Measurements from ENCODE around the gene MAG.
"Not testable (repeated sequence)": the region's sequence is repeated elsewhere in the genome, so short reads cannot be mapped to it uniquely, and the experiment has no call there.

The MAG gene

DNA sequence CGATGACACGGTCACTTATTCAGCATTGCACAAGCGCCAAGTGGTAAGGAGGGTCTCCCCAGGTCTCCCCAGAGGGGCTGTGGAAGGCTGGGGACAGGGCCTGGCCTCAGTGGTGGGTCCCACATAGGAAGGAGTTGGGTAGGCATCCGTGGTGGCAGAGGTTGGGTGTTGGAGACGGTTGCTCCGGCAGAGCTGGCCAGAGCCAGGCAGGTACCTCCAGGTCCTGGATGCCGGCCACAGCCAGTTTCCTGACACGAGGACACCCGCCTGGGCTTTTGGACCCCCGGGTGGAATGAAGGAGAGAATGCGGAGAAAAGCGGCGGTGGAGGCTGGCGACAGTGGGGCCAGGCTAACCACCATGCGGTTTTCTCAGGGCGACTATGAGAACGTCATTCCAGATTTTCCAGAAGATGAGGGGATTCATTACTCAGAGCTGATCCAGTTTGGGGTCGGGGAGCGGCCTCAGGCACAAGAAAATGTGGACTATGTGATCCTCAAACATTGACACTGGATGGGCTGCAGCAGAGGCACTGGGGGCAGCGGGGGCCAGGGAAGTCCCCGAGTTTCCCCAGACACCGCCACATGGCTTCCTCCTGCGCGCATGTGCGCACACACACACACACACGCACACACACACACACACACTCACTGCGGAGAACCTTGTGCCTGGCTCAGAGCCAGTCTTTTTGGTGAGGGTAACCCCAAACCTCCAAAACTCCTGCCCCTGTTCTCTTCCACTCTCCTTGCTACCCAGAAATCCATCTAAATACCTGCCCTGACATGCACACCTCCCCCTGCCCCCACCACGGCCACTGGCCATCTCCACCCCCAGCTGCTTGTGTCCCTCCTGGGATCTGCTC is 54.5 kb downstream of the MAG start:
- DNase-seq = peak in 1 of 2 donors; percentile 47

DNA sequence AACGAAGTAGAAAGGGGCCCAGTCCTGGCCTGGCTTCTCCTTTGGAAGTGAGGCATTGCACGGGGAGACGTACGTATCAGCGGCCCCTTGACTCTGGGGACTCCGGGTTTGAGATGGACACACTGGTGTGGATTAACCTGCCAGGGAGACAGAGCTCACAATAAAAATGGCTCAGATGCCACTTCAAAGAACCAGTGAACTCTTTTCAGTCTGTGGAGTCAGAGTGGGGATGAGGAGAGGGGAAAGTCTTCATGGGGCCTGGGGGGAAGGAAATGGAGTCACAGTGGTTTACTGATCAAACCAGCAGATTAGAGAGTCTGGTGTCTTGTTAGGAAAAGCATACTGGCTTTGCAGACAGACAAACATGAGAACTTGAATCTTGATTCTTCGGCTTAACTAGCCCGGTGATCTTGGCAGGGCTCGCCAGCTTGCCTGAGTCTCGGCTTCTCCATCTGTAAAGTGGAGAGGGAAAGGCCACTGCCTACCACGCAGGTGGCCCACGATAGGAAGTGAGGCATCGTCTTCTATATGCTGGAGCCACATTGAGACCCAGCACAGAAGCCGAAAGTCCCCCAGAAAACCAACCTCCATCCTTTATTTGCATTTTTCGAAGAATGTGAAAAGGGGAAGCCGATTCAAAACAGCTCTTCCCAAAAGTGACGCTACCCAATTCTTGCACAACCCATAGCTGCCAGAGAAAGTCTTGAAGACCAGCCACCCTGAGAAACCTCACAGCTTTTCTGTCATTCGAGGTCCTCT is 55.4 kb downstream of the MAG start, which contains the start of gene FFAR1:
FFAR1 (plus strand) TSS at position 732 of the 759 bp plus-strand sequence. CDS start 3,650 bp downstream, outside the sequence.
- peak; percentile 42 to 79 for DNase-seq

DNA sequence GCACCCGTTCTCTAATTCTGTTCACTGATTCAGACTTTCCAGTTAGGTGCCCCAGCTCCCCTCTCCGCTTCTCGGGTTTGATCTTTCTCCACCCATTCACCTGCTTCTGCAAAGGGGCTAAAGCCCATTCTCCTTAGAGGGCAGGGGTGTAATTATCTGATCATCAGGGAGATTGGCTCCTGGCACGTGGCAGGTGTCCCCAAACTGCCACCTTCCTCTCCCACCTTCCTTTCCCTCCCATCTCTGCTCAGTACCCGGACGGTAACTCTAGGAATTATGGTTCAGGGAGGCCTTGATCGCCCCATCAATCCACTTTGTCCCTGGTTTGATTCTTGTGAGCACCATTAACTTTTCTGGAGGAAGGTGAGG is 56.0 kb downstream of the MAG start:
- DNase-seq = no peak

DNA sequence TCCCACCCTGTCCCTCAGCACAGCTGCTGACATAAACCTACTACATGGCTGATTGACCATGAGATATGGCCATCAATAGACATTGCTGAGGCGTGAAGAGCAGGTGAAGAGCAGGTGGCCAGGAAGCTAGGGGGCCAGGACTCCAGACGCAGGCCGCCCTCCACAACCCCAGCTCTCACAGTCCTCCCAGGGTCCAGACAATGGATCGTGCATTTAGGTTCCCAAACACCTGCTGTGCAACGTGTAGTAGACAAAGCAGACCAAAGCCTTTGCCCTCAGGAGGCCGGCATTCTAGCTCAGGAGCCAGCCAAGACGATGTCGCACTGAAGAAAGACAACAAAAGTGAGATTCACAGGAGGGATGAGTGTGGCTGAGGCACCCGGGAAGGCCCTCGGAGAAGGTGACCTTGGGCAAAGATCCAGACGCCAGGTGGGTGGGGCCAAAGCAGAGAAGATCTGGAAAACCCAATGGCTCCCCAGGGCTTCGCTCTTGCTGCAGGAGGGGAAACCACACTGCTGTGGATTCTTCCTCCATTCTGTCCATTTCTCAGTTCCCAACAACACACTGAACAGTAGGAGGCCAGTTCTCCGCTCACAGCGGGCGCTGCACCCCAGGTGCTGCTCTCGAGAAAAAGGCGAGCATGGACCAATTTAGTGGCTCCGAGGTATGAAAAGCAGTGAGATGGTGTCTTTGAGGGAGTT is 57.1 kb downstream of the MAG start:
- DNase-seq = no peak

DNA sequence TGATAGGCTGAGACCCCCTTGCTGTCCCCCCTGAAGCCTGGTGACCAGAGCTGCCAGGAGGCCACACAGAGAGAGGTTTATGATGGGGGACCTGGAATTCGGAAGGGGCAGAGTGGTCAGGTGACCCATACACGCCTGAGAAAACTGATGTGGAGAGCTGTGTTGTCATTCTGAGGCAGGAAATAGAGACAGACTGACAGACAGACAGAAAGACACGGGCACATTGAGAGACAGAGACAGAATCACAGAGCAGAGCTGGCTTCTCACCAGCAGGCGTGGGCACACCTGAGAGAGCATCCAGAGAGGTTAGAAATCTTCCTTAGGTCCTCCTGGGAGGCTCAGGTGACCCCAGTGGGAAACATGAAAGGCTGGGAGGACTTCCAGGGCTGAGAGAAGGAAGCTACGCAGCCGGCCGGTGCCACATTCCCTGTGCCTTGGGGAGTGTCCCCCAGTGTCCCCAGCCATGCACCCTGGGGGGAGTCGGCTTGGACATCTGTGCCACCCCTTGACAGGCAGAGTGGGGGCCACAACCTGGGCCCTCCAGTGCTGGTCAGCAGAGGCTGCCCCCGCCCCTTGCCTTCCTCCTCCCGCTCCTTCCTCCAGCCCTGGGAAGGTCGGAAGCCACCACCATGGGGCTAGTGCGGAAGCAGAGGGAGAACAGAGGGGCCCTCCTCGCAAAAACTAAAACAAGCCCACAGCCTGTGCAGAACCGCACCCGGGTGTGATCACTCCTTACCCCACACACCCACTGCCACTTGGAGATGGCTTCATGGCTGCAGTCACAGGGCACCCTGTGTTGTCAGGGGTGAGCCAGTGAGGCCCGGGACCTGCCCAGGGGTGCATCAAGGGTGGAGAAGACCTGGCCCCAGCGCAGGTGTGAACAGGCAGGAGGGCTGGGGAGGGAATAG is 57.9 kb downstream of the MAG start:
- no peak for DNase-seq

DNA sequence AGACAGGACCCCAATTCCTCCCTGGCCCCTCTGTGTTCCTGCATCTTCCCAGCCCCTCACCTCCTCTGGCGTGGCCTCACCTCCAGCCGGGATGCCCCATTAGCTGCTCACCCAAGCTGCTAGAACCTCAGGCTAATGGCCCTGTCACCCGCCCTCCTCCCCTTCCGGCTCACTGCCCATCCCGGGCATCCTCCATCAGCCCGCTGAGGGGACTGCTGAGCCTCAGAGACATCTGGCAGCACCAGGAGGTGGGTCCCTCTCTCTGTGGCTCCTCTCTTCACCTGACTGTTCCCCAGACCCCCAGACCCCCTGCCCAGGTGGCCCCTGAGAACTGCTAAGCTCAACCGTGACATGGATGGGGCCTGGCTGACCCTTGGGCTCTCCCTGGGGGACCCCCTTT is 58.6 kb downstream of the MAG start:
- DNase-seq = no peak

DNA sequence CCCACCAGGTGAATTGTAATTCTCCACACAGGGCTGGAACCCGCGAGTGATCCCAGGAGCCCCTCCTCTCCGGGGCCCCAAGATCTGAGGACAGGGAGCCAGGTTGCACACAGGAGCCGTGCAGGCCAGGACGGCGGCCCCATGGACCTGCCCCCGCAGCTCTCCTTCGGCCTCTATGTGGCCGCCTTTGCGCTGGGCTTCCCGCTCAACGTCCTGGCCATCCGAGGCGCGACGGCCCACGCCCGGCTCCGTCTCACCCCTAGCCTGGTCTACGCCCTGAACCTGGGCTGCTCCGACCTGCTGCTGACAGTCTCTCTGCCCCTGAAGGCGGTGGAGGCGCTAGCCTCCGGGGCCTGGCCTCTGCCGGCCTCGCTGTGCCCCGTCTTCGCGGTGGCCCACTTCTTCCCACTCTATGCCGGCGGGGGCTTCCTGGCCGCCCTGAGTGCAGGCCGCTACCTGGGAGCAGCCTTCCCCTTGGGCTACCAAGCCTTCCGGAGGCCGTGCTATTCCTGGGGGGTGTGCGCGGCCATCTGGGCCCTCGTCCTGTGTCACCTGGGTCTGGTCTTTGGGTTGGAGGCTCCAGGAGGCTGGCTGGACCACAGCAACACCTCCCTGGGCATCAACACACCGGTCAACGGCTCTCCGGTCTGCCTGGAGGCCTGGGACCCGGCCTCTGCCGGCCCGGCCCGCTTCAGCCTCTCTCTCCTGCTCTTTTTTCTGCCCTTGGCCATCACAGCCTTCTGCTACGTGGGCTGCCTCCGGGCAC is 59.6 kb downstream of the MAG start:
- no peak for DNase-seq

DNA sequence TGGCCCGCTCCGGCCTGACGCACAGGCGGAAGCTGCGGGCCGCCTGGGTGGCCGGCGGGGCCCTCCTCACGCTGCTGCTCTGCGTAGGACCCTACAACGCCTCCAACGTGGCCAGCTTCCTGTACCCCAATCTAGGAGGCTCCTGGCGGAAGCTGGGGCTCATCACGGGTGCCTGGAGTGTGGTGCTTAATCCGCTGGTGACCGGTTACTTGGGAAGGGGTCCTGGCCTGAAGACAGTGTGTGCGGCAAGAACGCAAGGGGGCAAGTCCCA is 60.2 kb downstream of the MAG start:
- no peak for DNase-seq

DNA sequence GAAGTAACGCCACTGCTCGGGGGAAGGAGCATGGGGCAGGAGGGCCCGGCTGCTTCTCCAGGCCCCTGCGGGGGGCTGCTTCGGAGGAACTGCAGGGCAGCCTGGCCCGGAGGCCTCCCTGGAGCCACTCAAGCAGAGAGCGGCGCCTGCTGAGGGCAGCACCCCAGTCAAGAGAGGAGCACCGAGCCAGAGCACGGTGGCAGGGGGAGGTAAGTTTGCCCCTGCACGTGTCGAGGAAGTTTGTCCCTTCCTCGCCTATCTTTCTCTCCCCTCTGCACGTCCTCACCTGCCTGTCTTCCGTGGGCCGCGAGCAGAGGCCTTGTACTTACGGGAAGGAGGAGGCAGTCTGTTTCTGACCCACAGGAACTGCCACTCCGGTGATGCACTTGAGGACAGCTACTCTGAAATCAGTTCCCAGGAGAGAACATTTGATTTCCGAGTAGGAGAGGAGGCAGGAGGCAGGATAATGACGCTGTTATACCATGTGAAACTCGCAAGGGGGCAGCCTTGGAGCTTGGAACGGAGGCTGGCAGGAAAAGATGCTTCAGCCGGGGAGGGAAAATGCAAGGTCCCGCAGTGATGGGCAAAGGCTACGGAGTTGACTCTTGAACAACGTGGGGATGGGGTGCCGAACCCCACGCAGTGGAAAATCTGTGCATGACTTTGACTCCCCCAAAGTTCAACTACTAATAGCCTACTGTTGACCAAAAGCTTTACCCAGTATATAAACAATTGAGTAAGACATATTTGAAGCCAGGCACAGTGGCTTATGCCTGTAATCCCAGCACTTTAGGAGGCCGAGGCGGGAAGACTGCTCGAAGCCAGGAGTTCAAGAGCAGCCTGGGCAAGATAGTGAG is 60.7 kb downstream of the MAG start:
- DNase-seq = peak; percentile 45 to 65

DNA sequence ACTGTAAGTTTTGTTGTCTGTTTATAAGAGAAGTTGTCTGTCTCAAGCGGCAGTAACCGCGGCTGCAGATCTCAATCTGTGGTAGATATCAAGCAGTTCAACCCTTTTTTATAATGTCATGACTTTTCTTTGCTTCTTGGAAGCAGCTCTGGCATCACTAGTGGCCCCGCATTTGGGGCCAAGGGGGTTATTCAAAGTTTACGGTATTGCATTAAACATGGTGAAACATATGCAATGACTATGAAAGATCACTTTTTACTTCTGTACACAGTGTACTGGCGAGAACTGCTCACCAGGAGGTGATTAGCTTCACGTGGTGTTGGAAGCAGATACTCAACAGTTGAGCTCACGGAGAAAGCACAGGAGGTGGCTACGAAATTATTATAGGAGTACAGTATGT is 61.7 kb downstream of the MAG start:
- no peak for DNase-seq

DNA sequence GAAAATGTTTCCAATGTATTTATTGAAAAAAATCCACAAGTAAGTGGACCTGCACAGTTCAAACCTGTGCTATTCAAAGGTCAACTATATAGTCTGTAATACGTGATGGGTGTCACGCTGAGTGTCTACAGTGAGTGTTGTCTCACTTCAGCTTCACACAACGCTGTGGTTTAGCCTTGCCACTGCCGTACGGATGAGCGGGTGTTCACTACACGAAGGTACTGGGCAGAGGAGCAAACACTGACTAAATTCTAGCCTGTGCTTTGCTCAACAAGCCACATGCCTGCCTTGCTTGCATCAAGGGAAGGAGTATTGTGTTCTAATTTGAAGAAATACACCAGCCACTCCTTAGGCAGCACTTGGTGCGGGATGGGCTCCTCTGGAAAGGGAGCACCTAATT is 62.9 kb downstream of the MAG start:
- DNase-seq = no peak

DNA sequence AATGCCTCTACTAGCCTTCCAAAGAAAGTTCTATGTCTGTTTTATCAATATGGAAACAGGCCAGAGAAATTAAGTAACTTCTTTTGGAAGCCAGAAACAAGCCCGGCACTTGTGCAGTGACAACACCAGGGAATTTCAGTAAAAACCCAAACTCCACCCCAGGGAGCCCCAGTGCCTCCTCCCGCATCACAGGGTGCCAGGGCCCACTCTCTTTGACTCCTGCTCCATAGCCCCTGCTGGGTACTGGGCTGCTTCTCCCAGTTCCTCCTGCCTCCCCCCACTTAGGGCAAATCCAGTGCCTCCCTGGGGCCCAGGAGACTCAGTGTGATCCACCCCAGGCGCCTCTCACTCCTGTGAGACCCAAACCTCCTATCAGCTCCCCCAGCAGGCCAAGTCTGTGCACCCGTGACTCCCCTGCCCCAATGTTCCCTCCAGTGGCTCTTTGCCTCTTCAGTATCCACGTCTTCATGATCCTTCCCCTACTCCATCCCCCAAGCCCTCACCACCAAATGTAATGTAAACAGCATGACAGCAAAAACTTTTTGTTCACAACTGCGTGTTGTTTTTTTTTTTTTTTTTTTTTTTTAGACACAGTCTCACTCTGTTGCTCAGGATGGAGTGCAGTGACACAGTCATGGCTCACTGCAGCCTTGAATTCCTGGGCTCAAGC is 64.0 kb downstream of the MAG start:
- DNase-seq = no peak

DNA sequence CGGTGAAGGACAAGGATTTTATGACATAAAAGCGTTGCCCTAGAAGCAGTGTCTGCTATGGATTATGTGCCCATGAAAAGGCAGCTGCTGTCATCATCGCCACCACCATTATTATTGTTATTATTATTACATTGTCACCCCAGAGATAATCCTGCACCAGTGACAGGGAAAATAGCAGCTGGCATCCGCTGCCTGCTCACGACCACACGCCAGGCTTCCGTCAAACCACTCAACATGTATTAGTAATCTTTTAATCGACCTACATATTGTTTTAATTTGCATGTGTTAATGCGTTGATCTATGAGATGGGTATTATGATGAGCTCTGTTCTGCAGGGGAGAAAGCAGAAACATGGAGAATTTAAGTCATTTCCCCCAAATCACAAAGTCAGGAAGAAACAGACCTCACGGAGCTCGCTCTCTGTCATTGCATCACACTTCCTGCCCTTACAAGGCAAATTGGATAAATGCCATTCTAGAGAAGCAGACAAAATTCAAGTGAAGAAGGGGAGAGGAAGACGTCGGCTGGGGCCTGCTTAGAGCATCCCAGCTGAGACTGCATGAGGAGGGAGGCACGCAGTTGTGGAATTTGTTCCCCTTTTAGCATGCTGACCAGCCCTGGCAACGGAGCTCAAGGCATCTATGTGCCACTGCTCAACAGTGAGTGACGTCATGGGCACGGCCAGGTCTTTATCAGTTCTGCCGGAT is 66.1 kb downstream of the MAG start, which contains the start of gene FFAR3:
FFAR3 (plus strand) TSS at position 594 of the 707 bp plus-strand sequence. CDS start 431 bp downstream, outside the sequence.
- peak; percentile 18 to 47 for DNase-seq

DNA sequence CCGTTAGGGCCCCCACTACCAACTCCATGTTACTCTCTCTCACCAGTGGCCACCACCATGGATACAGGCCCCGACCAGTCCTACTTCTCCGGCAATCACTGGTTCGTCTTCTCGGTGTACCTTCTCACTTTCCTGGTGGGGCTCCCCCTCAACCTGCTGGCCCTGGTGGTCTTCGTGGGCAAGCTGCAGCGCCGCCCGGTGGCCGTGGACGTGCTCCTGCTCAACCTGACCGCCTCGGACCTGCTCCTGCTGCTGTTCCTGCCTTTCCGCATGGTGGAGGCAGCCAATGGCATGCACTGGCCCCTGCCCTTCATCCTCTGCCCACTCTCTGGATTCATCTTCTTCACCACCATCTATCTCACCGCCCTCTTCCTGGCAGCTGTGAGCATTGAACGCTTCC is 66.9 kb downstream of the MAG start:
- not testable (repeated sequence) for DNase-seq

DNA sequence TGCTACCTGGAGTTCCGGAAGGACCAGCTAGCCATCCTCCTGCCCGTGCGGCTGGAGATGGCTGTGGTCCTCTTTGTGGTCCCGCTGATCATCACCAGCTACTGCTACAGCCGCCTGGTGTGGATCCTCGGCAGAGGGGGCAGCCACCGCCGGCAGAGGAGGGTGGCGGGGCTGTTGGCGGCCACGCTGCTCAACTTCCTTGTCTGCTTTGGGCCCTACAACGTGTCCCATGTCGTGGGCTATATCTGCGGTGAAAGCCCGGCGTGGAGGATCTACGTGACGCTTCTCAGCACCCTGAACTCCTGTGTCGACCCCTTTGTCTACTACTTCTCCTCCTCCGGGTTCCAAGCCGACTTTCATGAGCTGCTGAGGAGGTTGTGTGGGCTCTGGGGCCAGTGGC is 67.4 kb downstream of the MAG start:
- DNase-seq = not testable (repeated sequence)

DNA sequence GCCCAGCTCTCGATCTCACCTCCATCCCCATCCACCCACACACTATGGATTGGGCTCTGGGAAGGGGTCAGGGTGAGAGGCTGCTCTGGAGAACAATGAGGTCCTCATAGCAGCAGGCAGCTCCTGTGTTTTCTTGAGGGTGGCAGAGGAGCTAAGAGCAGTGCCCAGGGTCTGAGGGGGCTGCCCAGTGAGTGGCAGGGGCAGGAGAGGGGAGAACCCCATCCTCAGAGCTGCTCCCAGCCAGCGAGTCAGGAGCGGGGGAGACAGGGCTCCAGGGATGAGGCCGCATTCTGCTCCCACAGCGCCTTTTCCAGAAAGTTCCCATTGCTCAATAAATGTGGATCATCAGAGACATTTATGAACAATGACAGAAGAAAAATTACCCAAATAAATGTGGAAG is 68.1 kb downstream of the MAG start:
- DNase-seq = not testable (repeated sequence)

DNA sequence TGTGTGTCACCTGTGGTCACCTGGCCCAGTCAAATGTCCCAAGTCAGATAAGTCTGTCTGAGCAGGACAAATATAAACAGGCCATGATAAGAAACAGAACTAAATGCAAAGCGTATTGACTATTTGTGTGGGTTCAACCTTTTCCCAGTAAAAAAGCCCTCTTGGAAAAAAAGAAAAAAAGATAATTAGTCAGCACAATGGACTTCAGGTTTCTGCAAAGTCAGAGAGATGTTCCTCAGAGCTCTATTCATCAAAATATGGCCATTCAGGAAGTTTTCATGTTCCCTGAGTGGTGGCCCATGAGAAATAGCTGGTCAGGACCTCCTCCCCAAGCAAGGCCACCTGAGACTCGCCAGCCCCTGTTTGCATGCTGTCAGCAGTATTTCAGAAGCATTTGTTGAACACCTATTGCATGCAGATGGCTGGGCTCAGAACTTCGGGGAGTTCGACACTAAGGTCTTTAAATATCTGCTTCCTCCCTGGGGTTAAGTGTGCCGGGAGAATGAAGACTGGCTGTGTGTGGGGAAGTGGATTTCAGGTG is 69.0 kb downstream of the MAG start:
- DNase-seq = no peak

DNA sequence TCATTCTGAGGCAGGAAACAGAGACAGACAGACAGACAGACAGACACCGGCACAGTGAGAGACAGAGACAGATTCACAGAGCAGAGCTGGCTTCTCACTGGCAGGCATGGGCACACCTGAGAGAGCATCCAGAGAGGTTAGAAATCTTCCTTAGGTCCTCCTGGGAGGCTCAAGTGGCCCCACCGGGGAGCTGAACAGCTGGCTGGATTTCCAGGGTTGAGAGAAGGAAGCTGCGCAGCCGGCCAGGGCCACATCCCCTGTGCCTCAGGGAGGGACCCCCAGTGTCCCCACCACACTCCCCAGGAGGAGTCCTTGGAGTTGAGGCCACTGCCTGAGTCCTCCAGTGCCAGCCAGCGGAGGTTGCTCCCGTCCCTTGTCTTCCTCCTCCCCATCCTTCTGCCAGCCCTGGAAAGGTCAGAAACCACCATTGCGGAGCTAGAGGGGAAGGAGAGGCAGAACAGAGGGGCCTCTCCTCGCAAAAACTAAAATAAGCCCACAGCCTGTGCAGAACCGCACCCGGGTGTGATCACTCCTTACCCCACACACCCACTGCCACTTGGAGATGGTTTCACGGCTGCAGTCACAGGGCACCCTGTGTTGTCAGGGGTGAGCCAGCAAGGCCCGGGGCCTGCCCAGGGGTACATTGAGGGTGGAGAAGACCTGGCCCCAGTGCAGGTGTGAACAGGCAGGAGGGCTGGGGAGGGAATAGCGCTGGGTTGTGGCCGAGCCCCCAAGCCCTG is 70.5 kb downstream of the MAG start:
- no peak for DNase-seq

All from bone marrow (tissue), 2 donors.